HepG2 (cell line): ENCODE data around the gene SRSF11. TPM values are rescaled to one million over a fixed set of nuclear protein-coding genes. Genes with fewer than 3 reads are reported as not detected.
A peak's percentile ranks its signal among the peaks of the same experiment; 100 is the strongest.

Experiments
- FOXJ3 ChIP-seq: sonication (generic); formaldehyde crosslinking; IDR thresholded peaks from 2 replicates; pipeline ENCODE4 v1.4.0; 2020; ENCODE audit warnings: missing genetic modification reagents, mild to moderate bottlenecking, borderline replicate concordance
- FOXK1 ChIP-seq: sonication (generic); formaldehyde crosslinking; IDR thresholded peaks from 2 replicates; pipeline ENCODE4 v1.4.0; 2020; ENCODE audit warnings: low read depth, missing genetic modification reagents, borderline replicate concordance
- GATAD2A ChIP-seq: IDR thresholded peaks from 2 replicates; pipeline ENCODE4 v1.6.1; 2016
- KLF15 ChIP-seq: sonication (generic); formaldehyde crosslinking; IDR thresholded peaks from 2 replicates; pipeline ENCODE4 v1.8.1; 2023; ENCODE audit warnings: borderline replicate concordance, mild to moderate bottlenecking, inconsistent platforms, missing genetic modification reagents, mixed read lengths
- MED13 ChIP-seq: sonication (generic); formaldehyde crosslinking; IDR thresholded peaks from 2 replicates; pipeline ENCODE4 v1.5.0; 2020; ENCODE audit warnings: missing genetic modification reagents
- NPAS2 ChIP-seq: sonication (generic); formaldehyde crosslinking; IDR thresholded peaks from 2 replicates; pipeline ENCODE4 v1.8.0; 2022; ENCODE audit warnings: mild to moderate bottlenecking, missing genetic modification reagents, borderline replicate concordance
- RFX3 ChIP-seq: IDR thresholded peaks from 2 replicates; pipeline ENCODE4 v1.6.1; 2016; ENCODE audit warnings: missing biosample characterization, missing genetic modification reagents
- SKI ChIP-seq: fragments of 450-650 bp; IDR thresholded peaks from one replicate; pipeline ENCODE4 v1.6.1; 2018; ENCODE audit warnings: mild to moderate bottlenecking; ENCODE audit not compliant: partially characterized antibody
- SNAPC2 ChIP-seq: sonication (generic); formaldehyde crosslinking; IDR thresholded peaks from 2 replicates; pipeline ENCODE4 v1.8.1; 2022; ENCODE audit warnings: mild to moderate bottlenecking, missing genetic modification reagents
- ZBTB2 ChIP-seq: sonication (generic); formaldehyde crosslinking; IDR thresholded peaks from 2 replicates; pipeline ENCODE4 v1.8.0; 2022; ENCODE audit warnings: low read depth, missing genetic modification reagents
- ZHX1 ChIP-seq: sonication (generic); formaldehyde crosslinking; IDR thresholded peaks from 2 replicates; pipeline ENCODE4 v1.8.1; 2022; ENCODE audit warnings: low read depth, mild to moderate bottlenecking, missing genetic modification reagents
- ZNF138 ChIP-seq: sonication (generic); formaldehyde crosslinking; IDR thresholded peaks from 2 replicates; pipeline ENCODE4 v1.5.0; 2020; ENCODE audit warnings: mild to moderate bottlenecking, low read depth, missing genetic modification reagents
- ZNF256 ChIP-seq: sonication (generic); formaldehyde crosslinking; conservative IDR thresholded peaks from 2 replicates; pipeline ENCODE4 v1.4.0; 2020; ENCODE audit warnings: missing genetic modification reagents
- ZNF296 ChIP-seq: sonication (generic); formaldehyde crosslinking; conservative IDR thresholded peaks from 2 replicates; pipeline ENCODE4 v1.5.0; 2020; ENCODE audit warnings: mild to moderate bottlenecking, missing genetic modification reagents
- ZNF501 ChIP-seq: sonication (generic); formaldehyde crosslinking; IDR thresholded peaks from 2 replicates; pipeline ENCODE4 v1.5.1; 2020; ENCODE audit warnings: mild to moderate bottlenecking, moderate library complexity, missing genetic modification reagents
- ZNF607 ChIP-seq: sonication (generic); formaldehyde crosslinking; IDR thresholded peaks from 2 replicates; pipeline ENCODE4 v1.5.1; 2020; ENCODE audit warnings: missing genetic modification reagents, mild to moderate bottlenecking, borderline replicate concordance
- ZNF720 ChIP-seq: sonication (generic); formaldehyde crosslinking; IDR thresholded peaks from 2 replicates; pipeline ENCODE4 v1.4.0; 2020; ENCODE audit warnings: missing genetic modification reagents
- polyA plus RNA-seq, 8 experiments: library from polyadenylated mRNA; depleted of rRNA in 3 of 8; stranded (reverse) in 7 of 8; unstranded in 1 of 8; fragments of >200 nt; fragmentation: Illumina TruSeq in 4 of 8; extraction: Trizol in 4 of 8; gene quantifications; 2 replicates each; pipeline versions ENCODE4 v1.2.1 to v1.2.3, GENCODE V29; 2011 to 2016; ENCODE audit warnings: low read depth in 4 of 8, missing spikeins in 1 of 8, mixed read lengths in 1 of 8; ENCODE audit not compliant: insufficient read depth in 1 of 8
- total RNA-seq, 5 experiments: library from RNA; depleted of rRNA; stranded (reverse); fragments of >200 nt; fragmentation: Illumina TruSeq; extraction: Trizol; gene quantifications; 2 replicates each; pipeline ENCODE4 v1.2.3, GENCODE V29; 2016; ENCODE audit warnings: low read depth in 1 of 5
- TF ChIP-seq, protein P1 (sequence below): sonication (generic); formaldehyde crosslinking; IDR thresholded peaks from 2 replicates; pipeline ENCODE4 v1.5.1; 2020; ENCODE audit warnings: mild to moderate bottlenecking, missing genetic modification reagents

Gene SRSF11
- total and polyA plus RNA-seq, 2 of the 13 experiments (the other 11 are each of a cell fraction or from before 2014, with no cell fraction given) = 118 to 381 TPM

DNA sequence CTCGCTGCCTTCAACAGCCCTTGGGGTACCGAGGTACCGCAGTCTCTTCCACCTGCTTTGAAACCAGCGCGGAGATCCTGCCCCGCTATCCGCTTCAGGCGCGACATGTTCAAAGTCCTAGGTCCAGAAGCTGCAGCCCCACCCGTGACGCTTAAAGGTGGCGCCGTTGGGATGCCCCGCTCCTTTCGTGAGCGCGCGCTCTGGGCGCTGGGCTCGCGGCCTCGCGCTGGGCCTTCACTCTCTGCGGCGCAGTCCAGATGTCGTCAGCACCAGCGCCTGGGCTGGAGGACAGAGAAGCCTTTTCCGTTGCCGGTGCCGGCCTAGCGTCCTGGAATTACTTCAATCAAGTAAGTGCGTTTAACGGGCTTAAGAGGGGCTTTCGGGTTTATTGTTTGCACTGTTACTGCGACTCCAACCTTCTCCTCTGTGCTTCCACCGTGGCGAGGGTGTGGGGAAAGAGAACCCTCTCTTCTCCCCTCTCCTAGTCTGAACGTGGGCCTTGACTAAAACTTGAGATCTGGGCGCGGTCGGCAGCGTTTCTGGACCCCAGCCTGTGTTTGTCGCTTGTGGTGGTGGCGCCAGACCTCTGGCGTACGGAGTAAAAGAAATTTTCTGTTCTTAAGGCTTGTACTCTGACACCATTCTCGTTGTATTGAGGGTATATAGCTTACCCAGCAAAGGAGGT, 15.6 kb upstream of the SRSF11 start, which contains the start of gene LRRC40 (continued):
- peak; percentile 48; the same call in 1 of the 2 replicates for TF ChIP-seq FOXJ3 (CRISPR knock-in tag)
- peak; percentile 84 for TF ChIP-seq GATAD2A (CRISPR knock-in tag)
- peak; percentile 91 for TF ChIP-seq FOXK1 (CRISPR knock-in tag)
- TF ChIP-seq KLF15 (CRISPR knock-in tag) = peak; percentile 35; the same call in 1 of the 2 replicates
- no peak for TF ChIP-seq NPAS2 (CRISPR knock-in tag)
- TF ChIP-seq ZNF296 (CRISPR knock-in tag) = no peak
- TF ChIP-seq ZNF138 (CRISPR knock-in tag) = 0 out of 2 replicates have a peak, but pooled peaks have one; percentile 36
- peak; percentile 96 for TF ChIP-seq SNAPC2 (CRISPR knock-in tag)
- TF ChIP-seq ZBTB2 (CRISPR knock-in tag) = peak; percentile 74
- TF ChIP-seq, protein P1, sequence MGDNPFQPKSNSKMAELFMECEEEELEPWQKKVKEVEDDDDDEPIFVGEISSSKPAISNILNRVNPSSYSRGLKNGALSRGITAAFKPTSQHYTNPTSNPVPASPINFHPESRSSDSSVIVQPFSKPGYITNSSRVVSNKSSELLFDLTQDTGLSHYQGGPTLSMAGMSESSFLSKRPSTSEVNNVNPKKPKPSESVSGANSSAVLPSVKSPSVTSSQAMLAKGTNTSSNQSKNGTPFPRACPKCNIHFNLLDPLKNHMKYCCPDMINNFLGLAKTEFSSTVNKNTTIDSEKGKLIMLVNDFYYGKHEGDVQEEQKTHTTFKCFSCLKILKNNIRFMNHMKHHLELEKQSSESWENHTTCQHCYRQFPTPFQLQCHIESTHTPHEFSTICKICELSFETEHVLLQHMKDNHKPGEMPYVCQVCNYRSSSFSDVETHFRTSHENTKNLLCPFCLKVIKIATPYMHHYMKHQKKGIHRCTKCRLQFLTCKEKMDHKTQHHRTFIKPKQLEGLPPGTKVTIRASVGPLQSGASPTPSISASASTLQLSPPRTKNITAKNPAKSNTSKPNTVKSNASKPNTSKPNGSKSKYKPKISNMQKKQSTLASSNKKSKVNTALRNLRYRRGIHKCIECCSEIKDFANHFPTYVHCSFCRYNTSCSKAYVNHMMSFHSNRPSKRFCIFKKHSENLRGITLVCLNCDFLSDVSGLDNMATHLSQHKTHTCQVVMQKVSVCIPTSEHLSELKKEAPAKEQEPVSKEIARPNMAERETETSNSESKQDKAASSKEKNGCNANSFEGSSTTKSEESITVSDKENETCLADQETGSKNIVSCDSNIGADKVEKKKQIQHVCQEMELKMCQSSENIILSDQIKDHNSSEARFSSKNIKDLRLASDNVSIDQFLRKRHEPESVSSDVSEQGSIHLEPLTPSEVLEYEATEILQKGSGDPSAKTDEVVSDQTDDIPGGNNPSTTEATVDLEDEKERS (CRISPR knock-in tag) = peak; percentile 95
- TF ChIP-seq ZNF720 (CRISPR knock-in tag) = peak; percentile 56; the same call in 1 of the 2 replicates
- peak; percentile 50; the same call in 1 of the 2 replicates for TF ChIP-seq ZNF607 (CRISPR knock-in tag)
- peak; percentile 56 for TF ChIP-seq SKI
- TF ChIP-seq MED13 = 0 out of 2 replicates have a peak, but pooled peaks have one; percentile 38
- peak; percentile 88; the same call in 1 of the 2 replicates for TF ChIP-seq ZHX1 (CRISPR knock-in tag)
- 0 out of 2 replicates have a peak, but pooled peaks have one; percentile 20 for TF ChIP-seq ZNF256 (CRISPR knock-in tag)
- TF ChIP-seq RFX3 (CRISPR knock-in tag) = no peak
- TF ChIP-seq ZNF501 = peak; percentile 97
